Neural cell (in vitro differentiated cells): ENCODE data around the gene PRLHR.

Experiments
- EP300 ChIP-seq: fragments of 450-650 bp; conservative IDR thresholded peaks from 2 replicates; pipeline ENCODE4 v1.6.1; 2014; ENCODE audit warnings: antibody characterized with exemption, mild to moderate bottlenecking, moderate library complexity; ENCODE audit not compliant: poor library complexity, severe bottlenecking
- EZH2 ChIP-seq: fragments of 200-600, 300-800 bp; shearing (Covaris generic), sonication (generic); IDR thresholded peaks from 2 replicates; pipeline ENCODE4 v1.6.1; 2014; ENCODE audit warnings: antibody characterized with exemption, low read length, borderline replicate concordance, mild to moderate bottlenecking; ENCODE audit not compliant: insufficient read depth, poor library complexity, severe bottlenecking
- MXI1 ChIP-seq: fragments of 450-650 bp; conservative IDR thresholded peaks from 2 replicates; pipeline ENCODE4 v1.6.1; 2014; ENCODE audit warnings: antibody characterized with exemption, mild to moderate bottlenecking; ENCODE audit not compliant: poor library complexity, severe bottlenecking
- POLR2AphosphoS5 ChIP-seq: IDR thresholded peaks from 2 replicates; pipeline ENCODE4 v1.6.1; 2012
- RAD21 ChIP-seq: fragments of 450-650 bp; conservative IDR thresholded peaks from 2 replicates; pipeline ENCODE4 v1.6.1; 2014; ENCODE audit warnings: antibody characterized with exemption, mild to moderate bottlenecking, moderate library complexity
- SMC3 ChIP-seq: fragments of 450-650 bp; conservative IDR thresholded peaks from 2 replicates; pipeline ENCODE4 v1.6.1; 2014; ENCODE audit warnings: antibody characterized with exemption, mild to moderate bottlenecking, moderate library complexity; ENCODE audit not compliant: poor library complexity
- TAF1 ChIP-seq: IDR thresholded peaks from 2 replicates; pipeline ENCODE4 v1.6.1; 2012; ENCODE audit warnings: low read depth
- TF ChIP-seq, protein P1 (sequence below): fragments of 450-650 bp; IDR thresholded peaks from 2 replicates; pipeline ENCODE4 v1.5.1; 2014; ENCODE audit warnings: antibody characterized with exemption, mild to moderate bottlenecking, moderate library complexity; ENCODE audit not compliant: poor library complexity, severe bottlenecking

- TF ChIP-seq, protein P1, sequence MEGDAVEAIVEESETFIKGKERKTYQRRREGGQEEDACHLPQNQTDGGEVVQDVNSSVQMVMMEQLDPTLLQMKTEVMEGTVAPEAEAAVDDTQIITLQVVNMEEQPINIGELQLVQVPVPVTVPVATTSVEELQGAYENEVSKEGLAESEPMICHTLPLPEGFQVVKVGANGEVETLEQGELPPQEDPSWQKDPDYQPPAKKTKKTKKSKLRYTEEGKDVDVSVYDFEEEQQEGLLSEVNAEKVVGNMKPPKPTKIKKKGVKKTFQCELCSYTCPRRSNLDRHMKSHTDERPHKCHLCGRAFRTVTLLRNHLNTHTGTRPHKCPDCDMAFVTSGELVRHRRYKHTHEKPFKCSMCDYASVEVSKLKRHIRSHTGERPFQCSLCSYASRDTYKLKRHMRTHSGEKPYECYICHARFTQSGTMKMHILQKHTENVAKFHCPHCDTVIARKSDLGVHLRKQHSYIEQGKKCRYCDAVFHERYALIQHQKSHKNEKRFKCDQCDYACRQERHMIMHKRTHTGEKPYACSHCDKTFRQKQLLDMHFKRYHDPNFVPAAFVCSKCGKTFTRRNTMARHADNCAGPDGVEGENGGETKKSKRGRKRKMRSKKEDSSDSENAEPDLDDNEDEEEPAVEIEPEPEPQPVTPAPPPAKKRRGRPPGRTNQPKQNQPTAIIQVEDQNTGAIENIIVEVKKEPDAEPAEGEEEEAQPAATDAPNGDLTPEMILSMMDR: no peak
- TF ChIP-seq POLR2AphosphoS5 (no peak), EZH2 (no peak), RAD21 (no peak), SMC3 (no peak), EP300 (no peak), TAF1 (no peak), MXI1 (no peak)
Measured at GRCh38 chr10:118562851-118563250, 32.6 kb downstream of the PRLHR start.
